Femur (tissue), 1 donor: Measurements from ENCODE around the gene TRIO.

Source experiments
- DNase-seq: peaks from one replicate; pipeline ENCODE4 v3.0.0-alpha.2; 2017

Gene TRIO

DNA sequence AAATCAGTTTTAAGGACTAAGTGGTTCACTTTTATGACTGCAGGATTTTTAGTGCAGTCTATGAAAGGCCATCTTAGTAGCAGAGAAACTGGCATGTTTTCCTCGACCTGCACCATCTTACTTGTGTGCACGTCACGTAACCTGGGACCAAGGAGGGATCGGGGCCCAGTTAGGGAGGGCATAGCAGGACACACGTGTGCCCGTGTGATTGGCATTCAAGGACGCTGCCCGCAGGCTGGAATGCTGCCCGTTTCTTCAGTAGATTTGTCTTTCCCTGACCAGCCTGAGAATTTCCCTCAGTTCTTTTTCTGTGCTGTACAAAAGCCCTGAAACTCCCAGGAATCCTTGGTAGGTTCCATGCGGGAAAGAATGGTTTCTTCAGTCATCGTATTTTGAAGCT, 196.3 kb downstream of the TRIO start:
- DNase-seq: no peak

DNA sequence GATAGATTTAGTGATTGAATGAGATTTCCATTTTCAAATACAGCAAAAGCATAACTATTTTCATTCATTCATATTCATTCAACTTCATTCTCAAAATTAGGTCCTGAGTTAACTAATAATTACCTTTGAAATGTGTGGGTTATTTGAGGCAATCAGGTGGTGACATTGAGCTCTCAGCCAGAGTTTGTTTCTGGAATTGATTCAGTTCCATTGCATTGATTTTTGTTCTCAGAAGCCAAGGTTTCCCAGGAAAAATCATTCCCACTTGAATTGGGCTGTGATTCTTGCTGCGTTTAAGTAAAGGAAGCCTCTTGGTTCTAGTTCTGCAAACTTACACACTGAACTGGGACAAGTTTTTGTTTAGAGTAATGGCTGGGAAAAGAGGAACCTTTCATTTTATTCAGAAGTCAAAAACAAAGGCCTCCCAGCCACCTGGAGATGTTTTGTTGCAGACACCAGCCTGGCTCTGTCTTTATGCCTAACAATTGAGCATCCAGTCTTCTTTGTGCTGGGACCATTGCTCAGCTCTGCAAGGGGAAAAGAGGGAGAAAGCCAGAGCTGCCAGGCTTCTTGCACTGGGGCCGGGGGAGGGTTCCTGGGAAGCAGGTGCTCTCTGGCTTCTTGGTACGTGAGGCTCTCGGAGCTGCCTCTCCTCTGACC, 198.6 kb downstream of the TRIO start:
- no peak for DNase-seq

DNA sequence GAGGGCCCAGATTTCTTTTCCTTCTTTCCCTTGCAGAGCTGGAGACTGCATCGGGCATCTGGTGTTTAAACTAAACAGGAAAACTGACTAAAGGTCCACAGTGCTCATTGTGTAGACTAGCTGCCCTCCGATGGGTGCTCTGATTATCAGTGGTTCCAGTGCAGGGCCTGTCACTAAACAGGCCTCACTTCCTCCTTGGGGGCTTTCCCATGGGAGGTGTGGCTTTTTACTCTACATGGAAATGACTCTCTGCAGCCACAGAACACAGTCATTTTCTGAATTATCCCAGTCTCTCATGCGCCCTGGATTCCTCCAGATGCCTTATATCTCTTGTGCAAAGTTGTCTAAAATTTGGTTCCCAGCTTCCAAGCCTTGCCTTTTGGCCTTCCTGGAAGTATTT, 199.2 kb downstream of the TRIO start:
- DNase-seq: no peak

DNA sequence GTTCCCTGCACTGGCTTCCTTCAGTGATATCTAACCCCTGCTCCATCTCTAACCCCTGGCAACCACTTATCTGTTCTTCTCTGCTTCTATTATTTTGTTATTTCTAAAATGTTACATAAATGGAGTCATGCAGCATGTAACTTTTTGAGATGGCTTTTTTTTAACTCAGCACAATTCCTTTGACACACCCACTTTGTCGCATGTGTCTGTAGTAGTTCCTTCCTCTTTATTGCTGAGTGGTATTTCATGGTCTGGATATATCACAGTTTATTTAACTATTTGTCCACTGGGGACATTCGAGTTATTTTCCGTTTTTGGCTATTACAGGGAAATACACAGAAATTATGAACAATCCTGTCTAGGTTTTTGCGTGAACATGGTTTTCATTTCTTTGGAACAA, 200.2 kb downstream of the TRIO start:
- no peak for DNase-seq

DNA sequence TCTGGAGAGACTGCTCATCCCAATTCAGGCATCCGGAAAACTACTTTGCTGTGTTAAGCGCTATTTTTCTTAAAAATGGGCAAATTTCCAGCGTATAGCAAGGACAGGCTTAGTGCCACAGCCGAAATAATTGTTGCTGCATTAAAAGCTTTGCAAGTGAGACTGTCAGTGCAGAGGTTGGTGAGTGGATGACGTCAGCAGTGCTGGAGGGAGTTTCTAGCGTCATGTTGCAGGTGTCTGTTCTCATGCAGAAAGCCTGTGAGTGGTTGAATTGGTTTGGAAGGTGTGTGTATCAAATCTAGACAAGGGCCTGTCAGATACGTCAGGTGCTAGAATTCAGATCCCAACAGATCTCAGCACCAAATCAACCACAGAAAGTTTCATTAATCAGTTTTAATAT, 204.4 kb downstream of the TRIO start:
- no peak for DNase-seq

DNA sequence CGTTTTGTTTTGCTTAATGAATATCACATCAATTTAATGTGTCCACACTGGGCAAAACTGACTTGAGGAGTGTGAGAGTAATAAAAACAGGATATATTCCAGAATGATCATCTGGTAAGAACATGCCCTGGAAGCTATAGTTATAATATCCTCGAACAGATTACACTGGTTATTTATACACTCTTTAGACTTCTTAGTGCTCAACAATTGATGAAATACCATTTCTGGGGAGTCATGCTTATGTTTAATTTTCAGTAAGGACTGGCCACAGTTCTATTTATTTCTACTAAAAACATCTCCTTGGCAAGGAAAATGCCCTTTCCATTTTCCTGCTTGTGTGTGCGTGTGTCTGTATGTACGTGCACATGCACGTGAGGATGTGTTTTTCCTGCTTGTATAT, 205.0 kb downstream of the TRIO start:
- no peak for DNase-seq

DNA sequence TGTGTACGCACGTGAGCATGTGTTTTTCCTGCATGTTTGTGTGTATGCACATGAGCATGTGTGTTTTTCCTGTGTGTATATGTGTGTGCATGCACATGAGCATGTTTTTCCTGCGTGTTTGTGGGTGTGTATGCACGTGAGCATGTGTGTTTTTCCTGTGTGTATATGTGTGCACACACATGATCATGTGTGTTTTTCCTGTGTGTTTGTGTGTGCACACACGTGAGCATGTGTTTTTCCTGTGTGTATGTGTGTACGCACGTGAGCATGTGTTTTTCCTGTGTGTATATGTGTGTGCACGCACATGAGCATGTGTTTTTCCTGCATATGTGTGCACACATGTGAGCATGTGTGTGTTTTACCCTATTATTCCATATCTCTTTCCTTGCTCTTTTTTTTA, 205.9 kb downstream of the TRIO start:
- no peak for DNase-seq

DNA sequence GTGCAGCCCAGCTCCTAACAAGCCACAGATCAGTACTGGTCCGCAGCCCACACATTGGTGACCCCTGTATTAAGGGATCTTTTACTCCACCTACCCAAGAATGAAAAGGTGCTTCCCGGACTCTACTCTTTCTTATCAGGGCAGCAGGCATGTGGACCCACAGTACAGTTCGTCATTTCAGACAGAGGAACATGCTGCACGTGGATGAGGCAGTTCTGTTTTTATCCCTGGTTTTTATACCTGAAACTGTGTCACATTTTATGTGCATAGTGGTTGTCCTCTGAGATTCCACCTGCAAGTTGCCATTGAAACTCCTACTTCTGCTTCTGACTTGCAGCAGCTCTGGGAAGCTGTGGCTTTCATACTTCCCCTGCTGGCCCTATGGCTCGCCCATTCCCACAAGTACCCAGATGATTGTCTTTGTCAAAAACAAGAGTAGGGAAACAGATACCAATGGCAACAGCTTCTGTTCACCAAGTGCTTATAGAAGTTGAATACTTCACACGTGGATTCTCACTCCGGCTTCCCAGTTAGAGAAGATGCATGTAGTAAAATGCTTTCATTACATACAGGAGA, 208.0 kb downstream of the TRIO start:
- no peak for DNase-seq

DNA sequence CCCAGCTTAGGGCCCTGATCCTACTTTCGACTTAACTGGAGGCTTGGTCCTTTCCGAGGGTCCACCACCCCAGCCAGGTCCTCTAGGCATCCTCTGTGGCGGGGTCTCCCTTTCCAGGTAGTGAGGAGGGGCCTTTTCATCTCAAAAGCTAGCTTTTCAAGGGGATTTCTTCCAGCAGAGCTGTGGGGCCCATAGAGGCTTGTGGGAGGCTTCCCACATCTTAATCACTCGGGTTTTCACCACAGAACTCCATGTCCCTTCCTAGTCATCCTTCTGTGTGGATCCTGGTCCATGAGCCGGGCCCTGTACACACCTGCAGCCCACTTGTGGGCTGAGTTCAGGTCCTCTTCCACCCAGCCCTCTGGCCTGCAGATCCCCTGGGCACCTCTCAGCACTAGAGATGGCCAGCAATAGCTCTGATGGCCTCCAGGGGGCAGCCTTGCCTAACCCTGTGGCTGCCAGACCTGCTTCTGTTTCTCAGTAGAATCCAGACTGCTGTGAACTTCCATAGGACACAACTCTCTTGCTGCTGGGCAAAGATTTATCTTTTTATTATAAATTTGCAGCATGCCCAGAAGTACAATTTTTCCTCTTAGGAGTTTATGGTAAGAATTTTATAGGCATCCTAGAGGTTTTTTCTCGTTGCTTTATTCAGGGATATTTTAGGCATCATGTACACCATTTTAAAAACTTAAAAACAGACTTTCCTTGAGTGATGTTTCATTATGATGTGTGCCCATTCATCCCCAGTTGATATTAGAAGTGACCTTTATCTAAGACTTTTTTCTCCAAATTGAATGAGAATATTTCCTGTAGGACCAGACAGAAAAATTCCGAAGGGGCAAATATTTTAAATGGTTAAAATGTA, 208.9 kb downstream of the TRIO start:
- peak; percentile 74 for DNase-seq

DNA sequence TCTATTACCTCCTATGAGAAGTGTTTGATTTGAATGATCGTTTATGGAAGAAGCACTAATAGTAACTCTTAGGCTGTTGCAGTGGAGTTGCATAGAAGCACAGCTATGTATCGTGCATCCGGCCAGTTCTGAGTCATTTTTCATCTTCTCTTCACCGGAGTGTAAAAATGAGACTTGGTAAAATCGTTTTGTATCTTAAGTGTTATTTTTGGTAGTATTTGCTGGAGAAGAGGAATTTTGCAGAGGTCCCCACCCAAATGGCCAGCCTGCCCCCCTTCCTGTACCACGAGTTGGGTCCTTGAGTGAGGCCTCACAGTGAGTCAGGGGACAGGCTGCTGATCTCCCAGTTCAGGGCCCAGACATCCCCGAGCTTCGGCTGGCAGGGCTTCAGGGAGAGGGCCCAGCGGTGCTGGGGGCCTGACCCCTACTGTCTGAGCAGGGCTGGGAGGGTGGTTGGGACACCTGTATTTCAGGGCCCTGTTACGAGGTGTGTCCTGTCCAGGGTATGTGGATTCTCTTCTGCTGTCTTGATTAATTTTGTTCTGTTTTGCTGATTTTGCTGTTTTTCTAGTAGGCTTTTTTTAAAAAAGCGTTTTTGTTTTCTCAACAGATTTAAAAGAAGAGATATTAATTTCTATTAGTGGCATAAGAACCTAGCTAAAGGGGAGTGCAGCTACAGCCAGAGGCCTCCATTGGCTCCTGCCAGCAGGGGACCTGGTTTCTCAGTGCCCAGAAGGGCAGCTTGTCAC, 210.8 kb downstream of the TRIO start:
- no peak for DNase-seq

DNA sequence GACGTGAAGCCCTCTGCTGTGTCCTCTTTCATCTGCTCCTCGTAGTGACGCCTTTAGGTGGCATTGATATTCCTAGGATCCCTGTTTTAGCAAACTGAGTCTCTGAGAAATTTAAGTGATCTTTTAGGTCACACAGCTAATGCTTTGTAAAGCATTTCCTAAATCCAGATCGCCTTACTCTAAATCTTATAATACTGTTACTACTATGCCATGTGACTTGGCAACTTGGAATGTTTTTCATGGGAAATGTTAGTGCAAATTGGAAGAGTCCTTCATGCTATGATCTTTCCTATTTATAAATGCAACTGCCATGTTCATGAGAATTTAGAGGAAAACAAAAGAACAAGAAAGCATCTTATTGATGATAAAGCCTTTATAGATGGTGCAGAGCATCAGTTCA, 212.2 kb downstream of the TRIO start:
- no peak for DNase-seq

DNA sequence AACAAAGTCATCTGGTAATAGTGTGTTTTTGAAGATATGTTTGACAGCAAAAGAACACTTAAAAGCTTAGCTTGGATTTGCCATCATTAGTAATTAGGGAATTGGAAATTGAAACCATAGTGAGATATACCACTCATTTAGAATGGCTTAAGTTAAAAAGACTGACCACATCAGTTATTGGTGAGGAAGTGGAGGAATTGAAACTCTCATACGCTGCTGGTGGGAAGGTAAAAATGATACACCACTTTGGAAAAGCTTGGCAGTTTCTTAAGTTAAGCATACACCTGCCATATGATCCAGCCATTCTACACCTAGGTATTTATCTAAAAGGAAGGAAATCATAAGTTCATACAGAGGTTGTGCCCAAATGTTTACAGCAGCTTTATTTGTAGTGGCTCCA, 213.2 kb downstream of the TRIO start:
- no peak for DNase-seq

DNA sequence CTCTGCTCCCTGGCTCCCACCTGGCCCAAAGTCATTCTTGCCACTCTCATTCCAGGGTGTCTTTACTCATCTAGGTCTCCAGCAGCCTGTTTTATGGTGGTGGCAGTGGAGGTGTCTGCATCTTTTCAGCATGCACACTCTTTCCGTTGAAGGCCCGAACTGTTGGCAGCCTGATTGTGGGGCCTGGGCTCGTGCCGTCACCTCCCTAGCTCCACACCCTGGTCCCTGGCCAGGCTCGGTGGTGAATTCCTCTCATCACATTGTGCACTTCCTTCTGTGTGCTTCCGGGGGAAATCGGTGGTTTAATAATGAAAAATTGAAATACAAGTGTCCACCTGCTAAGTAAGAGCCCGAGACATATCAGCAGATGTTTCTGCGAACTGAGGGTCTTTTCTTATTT, 214.3 kb downstream of the TRIO start:
- DNase-seq: no peak

DNA sequence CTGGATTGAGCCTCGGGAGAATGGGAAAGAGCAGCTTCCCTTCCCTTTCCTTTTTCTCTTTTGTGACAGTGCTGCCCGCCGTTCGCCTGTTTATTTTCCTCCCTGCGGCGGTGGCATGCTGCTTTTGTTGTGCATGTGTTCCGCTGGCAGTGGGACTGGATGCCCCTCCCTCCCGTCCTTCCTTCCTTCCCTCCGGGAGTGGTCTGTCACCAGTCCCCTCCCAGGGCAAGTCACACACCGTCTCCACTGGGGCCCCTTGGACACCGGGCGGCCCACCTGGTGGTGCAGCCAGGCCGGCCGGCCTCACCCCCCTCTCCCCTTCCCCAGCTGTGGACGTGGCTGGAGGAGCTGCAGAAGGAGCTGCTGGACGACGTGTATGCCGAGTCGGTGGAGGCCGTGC, 214.7 kb downstream of the TRIO start:
- no peak for DNase-seq

DNA sequence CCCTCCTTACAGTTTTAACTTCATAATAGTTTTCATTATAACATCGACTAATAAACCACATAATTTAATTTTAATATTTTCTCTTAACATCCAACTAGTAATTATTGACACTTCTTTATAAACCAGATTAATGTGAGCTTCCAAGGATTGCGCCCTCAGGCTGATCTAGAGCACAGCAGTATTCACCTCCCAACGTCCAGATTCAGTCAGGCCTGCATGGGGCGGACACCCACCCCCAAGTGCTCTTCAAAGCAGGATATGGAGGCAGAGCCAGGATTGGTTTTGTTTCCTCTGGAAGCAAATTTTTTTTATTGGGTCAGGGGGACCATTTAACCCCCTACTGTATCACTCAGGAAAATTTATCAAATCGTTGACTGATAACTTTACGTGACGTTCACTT, 215.4 kb downstream of the TRIO start:
- DNase-seq: no peak

DNA sequence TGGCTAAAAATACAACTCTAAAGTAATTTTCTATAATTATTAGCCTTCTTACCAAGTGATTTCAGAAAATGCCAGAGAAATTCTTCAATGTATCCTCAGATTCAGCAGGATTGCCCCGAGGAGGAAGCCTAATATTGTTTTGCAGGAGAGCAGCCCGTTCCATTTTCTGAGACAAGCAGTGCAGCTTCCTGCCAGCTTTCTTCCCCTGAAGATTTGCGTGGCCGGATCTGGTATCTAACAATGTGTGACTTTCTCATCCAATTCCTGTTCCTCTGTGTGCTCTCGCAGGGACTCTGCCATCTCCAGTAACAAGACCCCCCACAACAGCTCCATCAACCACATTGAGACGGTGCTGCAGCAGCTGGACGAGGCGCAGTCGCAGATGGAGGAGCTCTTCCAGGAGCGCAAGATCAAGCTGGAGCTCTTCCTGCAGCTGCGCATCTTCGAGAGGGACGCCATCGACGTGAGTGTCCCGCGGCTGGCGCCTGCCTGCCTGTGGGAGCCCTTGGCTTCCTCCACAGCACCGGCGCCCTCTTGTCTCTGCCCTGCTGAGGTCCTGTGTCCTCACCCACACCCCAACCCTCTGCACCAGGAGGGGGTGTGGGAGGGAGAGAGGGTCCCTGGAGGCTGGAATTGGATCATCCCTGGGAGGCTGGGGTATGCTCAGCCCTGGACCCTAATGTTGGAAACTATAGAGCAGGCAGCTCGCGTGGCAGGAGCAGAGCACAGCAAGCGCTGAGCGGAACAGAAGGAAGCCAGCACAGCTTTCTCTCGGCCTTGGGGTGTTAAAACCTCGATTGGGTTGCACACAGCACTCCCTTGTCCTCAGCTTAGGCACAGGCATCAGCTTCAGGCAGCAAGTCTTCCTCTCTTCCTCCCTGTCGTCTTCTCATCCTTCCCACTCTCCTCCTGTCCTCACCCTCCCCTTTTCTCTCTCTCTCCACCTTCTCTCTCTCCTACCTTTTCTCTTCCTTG, 216.2 kb downstream of the TRIO start:
- no peak for DNase-seq

DNA sequence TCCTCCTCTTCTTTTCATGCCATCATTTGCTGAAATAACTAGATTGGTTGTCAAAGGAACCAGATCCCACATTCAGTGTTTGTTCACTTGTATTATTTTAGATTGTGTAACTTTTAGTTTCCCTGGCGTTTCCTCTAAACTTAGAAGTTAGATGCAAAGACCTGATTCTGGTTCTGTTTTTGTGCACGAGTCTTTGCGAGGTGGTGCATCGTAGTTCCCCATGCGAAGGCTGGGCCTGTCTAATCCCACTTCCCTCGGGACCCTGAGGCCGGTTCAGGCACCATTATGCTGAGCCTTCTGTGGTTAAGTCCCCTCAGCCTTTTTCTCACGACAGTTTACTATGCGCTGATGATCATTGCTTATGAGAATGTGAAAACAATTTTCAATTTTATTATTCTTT, 219.3 kb downstream of the TRIO start:
- no peak for DNase-seq

DNA sequence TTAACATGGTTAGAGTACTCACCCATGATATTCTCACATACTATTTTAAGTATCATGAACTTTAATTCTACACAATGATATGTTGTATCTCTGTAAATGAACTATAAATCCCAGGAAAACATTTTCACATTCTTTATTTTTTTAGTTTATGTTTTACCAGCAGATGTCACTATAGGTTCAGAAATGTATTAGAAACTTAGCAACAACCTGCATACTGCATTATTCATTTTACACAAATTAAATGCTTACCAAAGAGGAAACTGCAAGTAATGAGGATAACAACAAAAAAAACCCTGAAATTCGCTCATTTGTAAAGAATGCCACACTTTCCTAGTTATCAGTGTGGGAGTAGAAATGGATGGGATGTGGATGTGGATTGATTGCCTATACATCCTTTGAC, 221.0 kb downstream of the TRIO start:
- DNase-seq: no peak

DNA sequence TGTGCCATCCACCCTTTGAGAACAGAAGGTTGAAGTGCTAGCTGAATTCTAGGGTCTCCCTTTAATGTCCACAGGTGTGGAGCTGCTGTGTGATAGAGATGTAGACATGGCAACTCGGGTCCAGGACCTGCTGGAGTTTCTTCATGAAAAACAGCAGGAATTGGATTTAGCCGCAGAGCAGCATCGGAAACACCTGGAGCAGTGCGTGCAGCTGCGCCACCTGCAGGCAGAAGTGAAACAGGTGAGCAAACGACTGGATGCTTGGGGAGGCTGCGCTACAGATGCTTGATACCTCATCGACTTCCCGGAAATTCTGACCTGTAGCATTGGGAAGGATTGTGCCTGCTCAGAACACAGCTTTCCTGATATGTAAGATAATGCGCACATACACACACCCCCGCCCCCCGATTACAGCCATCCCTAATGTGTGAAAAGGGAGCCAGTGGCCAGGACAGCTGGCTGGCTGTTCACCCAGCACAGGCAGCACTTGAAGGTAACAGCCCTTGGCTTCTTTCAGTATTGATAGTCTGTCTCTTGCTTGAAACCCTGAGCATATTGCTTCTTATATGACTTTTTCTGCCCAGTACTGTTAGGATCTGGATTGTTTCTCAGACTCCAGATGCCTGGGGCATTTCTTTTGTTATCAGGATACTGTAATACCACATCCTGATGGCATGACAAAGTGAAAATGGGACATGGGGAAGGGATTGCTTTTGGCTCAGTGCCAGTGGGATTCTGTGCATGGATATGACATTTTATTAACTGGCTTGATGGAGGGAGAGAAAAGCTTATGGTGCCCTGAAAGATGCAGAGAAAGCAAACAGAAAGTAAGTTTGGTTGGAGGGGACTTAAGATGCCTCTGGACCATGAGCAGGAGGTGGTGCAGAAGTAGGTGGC, 221.7 kb downstream of the TRIO start:
- DNase-seq: no peak

DNA sequence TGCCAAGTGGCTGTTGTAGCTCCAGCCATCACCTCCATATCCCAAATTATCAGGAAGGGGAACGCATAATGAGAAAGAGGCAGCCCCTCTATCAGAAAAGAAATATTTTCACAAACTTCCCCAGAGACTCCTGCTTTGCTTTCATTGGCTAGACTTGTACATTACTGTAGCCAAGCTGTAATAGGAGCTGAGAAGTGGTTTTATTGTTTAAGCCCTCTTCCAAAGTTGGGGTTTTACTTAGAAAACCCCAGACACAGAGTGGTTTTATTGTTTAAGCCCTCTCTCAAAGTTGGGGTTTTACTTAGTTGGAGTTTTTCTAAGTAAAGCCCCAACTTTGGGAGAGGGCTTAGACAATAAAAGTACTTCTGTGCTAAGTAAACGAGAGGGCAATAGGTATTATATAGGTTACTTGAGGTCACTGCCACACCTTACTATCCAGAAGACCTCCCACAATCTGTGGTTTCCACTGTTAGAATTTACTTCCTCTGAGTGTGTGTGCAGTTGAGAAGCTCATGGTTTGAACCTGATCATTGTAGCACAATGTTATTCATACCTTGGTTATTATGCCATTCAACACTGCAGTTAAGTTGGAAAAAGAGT, 222.8 kb downstream of the TRIO start:
- no peak for DNase-seq

DNA sequence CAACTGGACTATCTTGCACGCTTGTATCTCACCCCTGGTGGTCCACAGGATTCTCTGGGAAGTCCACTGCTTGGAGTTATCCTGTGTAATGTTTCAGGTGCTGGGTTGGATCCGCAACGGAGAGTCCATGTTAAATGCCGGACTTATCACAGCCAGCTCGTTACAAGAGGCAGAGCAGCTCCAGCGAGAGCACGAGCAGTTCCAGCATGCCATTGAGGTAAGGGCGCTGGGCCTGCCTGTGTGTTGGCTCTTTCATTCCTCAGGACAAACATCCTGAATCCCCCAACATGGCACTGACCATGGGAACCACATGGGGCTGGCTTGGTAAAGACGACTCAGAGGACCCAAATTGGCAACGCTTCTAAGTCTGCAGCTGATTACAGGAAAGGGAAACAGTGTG, 223.6 kb downstream of the TRIO start:
- no peak for DNase-seq
